Ovary (tissue), 9 donors: ENCODE data around the gene TPM2. TPM values are rescaled to one million over a fixed set of nuclear protein-coding genes. Genes with fewer than 3 reads are reported as not detected.
A peak's percentile ranks its signal among the peaks of the same experiment; 100 is the strongest.

Source experiments
- DNase-seq, 5 donors: peaks; one replicate each; pipeline ENCODE4 v3.0.0-alpha.2; 2019 to 2020
- H3K27ac ChIP-seq, 2 donors: fragments of 200-600 bp; one replicate each; pipeline versions ENCODE4 v1.5.1 to v1.8.0; 2019 to 2022
- H3K27me3 ChIP-seq: fragments of 200-600 bp; one replicate; pipeline ENCODE4 v1.8.0; 2022
- H3K36me3 ChIP-seq: fragments of 200-600 bp; sonication (generic); one replicate; pipeline ENCODE4 v1.5.1; 2019
- H3K4me1 ChIP-seq: one replicate; pipeline ENCODE4 v1.8.1; 2013; ENCODE audit warnings: mild to moderate bottlenecking, moderate library complexity; ENCODE audit not compliant: insufficient read depth
- H3K4me3 ChIP-seq: fragments of 200-600 bp; sonication (generic); one replicate; pipeline ENCODE4 v1.5.1; 2017
- H3K9me3 ChIP-seq, 2 donors: fragments of 200-600 bp in 1 of 2; sonication (generic) in 1 of 2; one replicate each; pipeline versions ENCODE4 v1.5.1 to v1.8.1; 2013 to 2019; ENCODE audit warnings: mild to moderate bottlenecking in 1 of 2, moderate library complexity in 1 of 2
- EP300 ChIP-seq: sonication (generic); formaldehyde crosslinking; IDR thresholded peaks from one replicate; pipeline ENCODE4 v1.6.1; 2017; ENCODE audit warnings: antibody characterized with exemption
- POLR2A ChIP-seq: fragments of 450-650 bp; IDR thresholded peaks from one replicate; pipeline ENCODE4 v1.6.1; 2017; ENCODE audit warnings: antibody characterized with exemption, mild to moderate bottlenecking, moderate library complexity
- WGBS, 3 donors: extraction: QIAGEN DNeasy Blood & Tissue Kit in 1 of 3; methylation state at CpG; one replicate each; pipeline versions ENCODE4 v1.1.5 to v1.1.7; 2013 to 2017; 5-methylcytosine and 5-hydroxymethylcytosine counted together
- intact Hi-C, 4 donors: fragments of 100-400 bp; cut with DNase I; formaldehyde crosslinking; loops; one replicate each; pipeline versions ENCODE4 v1.11.0 to v1.15.1; 2022 to 2023
- polyA plus RNA-seq, 2 donors: library from polyadenylated mRNA; stranded (reverse); fragments of 200-250 nt in 1 of 2; fragments of 350-450 nt in 1 of 2; fragmentation: Illumina TruSeq in 1 of 2; extraction: RNeasy Lipid Tissue Mini Kit (QIAGEN cat#74804) in 1 of 2; gene quantifications; one replicate each; pipeline ENCODE4 v1.2.3, GENCODE V29; 2013 to 2014
- total RNA-seq, 7 donors: library from RNA; depleted of rRNA in 2 of 7; stranded (reverse); fragments of >200 nt in 2 of 7; fragmentation: NEBNext Ultra II Directional in 3 of 7; extraction: Animal tissue kit (Norgen Biotek cat#: 25700) in 3 of 7; gene quantifications; one replicate each; pipeline versions ENCODE4 v1.1.0 to v1.2.4, GENCODE V29; 2016 to 2023
- TF ChIP-seq, protein P1 (sequence below), 3 donors: fragments of 450-650 bp in 2 of 3; fragments of 200-600 bp in 1 of 3; IDR thresholded peaks; one replicate each; pipeline versions ENCODE4 v1.5.1 to v1.8.0; 2016 to 2022; ENCODE audit warnings: antibody characterized with exemption in 3 of 3, mild to moderate bottlenecking in 1 of 3
- donor health status: DM: no; HTN: no; CAD: no; lungs with moderate emphysema.
- donor health status: DM: no; HTN: no; CAD: no.
- donor health status: Bipolar disorder and iron deficiency.
- donor health status: DM: yes; HTN: yes; CAD: no.
- donor health status: DM: no; HTN: no; CAD: no.
- donor health status: DM: yes; HTN: yes; CAD: no.

The TPM2 gene
- total and polyA plus RNA-seq, 9 donors: 179 to 853 (median 414) TPM

GRCh38 chr9:35728041-35728971 lies 38.6 kb upstream of the TPM2 start:
- H3K4me1 ChIP-seq: peaks cover 34% of the 10 kb centered on the region
- WGBS, 3 donors: 0 to 3% (median 2%) methylated on average over 10 of the region's 10 CpGs
- TF ChIP-seq EP300 (peak; percentile 7), POLR2A (no peak)
- intact Hi-C loops: loop anchor here in 3 of 4 donors (5.0 kb wide), 4 partner anchors 36 to 741 kb away; partner anchors contain the start of genes CCDC107 (in 1 of the 3), DNAJB5 (in 1 of the 3) and RMRP (in 1 of the 3)
- H3K36me3 ChIP-seq: no peaks in the 10 kb centered on the region
- H3K4me3 ChIP-seq: peak overlapping the region; percentile 34
- H3K9me3 ChIP-seq: no peaks in the 10 kb centered on the region
- DNase-seq: peak; percentile 72 to 79 (median 74)
- H3K27me3 ChIP-seq: no peaks in the 10 kb centered on the region
- peak overlapping the region in 1 of 2 donors; percentile 52 for H3K27ac ChIP-seq

DNA sequence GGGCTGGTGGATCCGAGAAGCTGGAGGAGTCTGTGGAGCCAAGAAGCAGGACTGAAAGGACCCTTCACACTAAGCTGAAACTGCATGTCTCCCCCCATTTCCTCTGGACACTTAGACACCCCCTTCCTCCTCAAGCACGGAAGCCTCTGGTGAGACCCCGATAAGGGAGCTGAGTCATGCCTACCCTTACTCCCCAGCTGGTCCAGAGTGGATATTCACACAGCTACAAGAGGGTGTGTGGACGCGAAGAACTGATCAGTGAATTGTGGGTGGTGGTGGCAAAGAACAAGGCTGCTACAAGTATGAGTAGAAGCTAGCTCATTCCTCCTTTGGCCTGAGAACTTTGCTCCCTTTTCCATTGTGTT lies 37.9 kb upstream of the TPM2 start:
- H3K27me3 ChIP-seq: no peaks in the 10 kb centered on the region
- intact Hi-C loops: loop anchor here in 3 of 4 donors (5.0 kb wide), 4 partner anchors 35 to 740 kb away; partner anchors contain the start of genes CCDC107 (in 1 of the 3), DNAJB5 (in 1 of the 3) and RMRP (in 1 of the 3)
- TF ChIP-seq EP300: no peak
- TF ChIP-seq, protein P1, sequence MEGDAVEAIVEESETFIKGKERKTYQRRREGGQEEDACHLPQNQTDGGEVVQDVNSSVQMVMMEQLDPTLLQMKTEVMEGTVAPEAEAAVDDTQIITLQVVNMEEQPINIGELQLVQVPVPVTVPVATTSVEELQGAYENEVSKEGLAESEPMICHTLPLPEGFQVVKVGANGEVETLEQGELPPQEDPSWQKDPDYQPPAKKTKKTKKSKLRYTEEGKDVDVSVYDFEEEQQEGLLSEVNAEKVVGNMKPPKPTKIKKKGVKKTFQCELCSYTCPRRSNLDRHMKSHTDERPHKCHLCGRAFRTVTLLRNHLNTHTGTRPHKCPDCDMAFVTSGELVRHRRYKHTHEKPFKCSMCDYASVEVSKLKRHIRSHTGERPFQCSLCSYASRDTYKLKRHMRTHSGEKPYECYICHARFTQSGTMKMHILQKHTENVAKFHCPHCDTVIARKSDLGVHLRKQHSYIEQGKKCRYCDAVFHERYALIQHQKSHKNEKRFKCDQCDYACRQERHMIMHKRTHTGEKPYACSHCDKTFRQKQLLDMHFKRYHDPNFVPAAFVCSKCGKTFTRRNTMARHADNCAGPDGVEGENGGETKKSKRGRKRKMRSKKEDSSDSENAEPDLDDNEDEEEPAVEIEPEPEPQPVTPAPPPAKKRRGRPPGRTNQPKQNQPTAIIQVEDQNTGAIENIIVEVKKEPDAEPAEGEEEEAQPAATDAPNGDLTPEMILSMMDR (IDR thresholded peaks at IDR 0.05): no peak
- TF ChIP-seq POLR2A: no peak
- H3K4me3 ChIP-seq: peak overlapping the region; percentile 22
- peak overlapping the region in 1 of 2 donors; percentile 52 for H3K27ac ChIP-seq
- 0 to 5% (median 3%) methylated on average over 5 of the region's 5 CpGs for WGBS, 3 donors
- no peak for DNase-seq
- H3K4me1 ChIP-seq: peaks cover 34% of the 10 kb centered on the region
- no peaks in the 10 kb centered on the region for H3K36me3 ChIP-seq
- no peaks in the 10 kb centered on the region for H3K9me3 ChIP-seq

DNA sequence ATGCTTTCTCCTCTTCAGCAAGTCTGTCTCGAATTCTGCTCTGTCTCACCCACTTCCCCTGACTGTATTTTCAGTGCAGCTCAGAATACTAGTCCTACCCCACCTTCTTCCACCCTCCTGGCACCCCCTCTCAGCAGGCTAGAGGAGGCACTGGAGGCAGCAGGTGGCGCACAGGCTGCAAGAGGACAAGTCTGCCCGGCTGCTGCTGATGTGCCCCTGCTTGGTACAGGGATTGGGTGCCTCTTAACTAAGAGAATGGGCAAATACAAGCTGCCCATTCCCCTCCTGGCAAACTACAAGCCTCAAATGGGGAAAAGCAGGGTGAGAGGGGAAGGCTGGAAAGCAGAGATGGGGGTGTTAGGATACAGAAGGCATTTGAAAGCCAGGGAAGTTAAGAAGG lies 37.2 kb upstream of the TPM2 start:
- WGBS, 3 donors: 54 to 66% (median 54%) methylated on average over 3 of the region's 3 CpGs
- Histone ChIP-seq H3K4me1 (peaks cover 34% of the 10 kb centered on the region), H3K4me3 (peak overlapping the region; percentile 22), H3K27me3 (no peaks in the 10 kb centered on the region), H3K27ac (no peak overlapping the region), H3K36me3 (no peaks in the 10 kb centered on the region), H3K9me3 (no peaks in the 10 kb centered on the region)
- intact Hi-C loops: loop anchor here in 3 of 4 donors (5.0 kb wide), 4 partner anchors 35 to 740 kb away; partner anchors contain the start of genes CCDC107 (in 1 of the 3), DNAJB5 (in 1 of the 3) and RMRP (in 1 of the 3)
- TF ChIP-seq, protein P1 (IDR thresholded peaks at IDR 0.05): no peak
- no peak for DNase-seq

GRCh38 chr9:35725362-35725761 lies 35.6 kb upstream of the TPM2 start:
- Histone ChIP-seq H3K4me1 (peaks cover 25% of the 10 kb centered on the region), H3K36me3 (no peaks in the 10 kb centered on the region), H3K9me3 (no peaks in the 10 kb centered on the region), H3K27ac (no peak overlapping the region), H3K27me3 (no peaks in the 10 kb centered on the region), H3K4me3 (no peak overlapping the region)
- no peak for TF ChIP-seq POLR2A
- TF ChIP-seq, protein P1 (IDR thresholded peaks at IDR 0.05): no peak
- no peak for TF ChIP-seq EP300
- 83% methylated on average over 11 of the region's 11 CpGs for WGBS, 3 donors
- intact Hi-C loops: loop anchor here in 3 of 4 donors (5.0 kb wide), 4 partner anchors 33 to 738 kb away; partner anchors contain the start of genes CCDC107 (in 1 of the 3), DNAJB5 (in 1 of the 3) and RMRP (in 1 of the 3)
- DNase-seq: no peak
